ENCODE measurements around the gene SPEG.

The SPEG gene

GRCh38 chr2:219547621-219548020 is 113.0 kb downstream of the SPEG start:
- no peak for DNase-seq (ENCODE audit: low read depth, low spot score)
